SK-N-SH (cell line): Measurements from ENCODE around the gene BAD. TPM values are rescaled to one million over a fixed set of nuclear protein-coding genes. Genes with fewer than 3 reads are reported as not detected.

Source experiments
- CTCF ChIA-PET: fragments of 300-600, 350-600 bp; formaldehyde crosslinking; extraction: SDS; loops from one replicate; lab custom pipeline; 2021; lab: Yijun Ruan, JAX
- POLR2A ChIA-PET: fragments of 350-600 bp; sonication (Branson Sonifier 250); formaldehyde crosslinking; extraction: SDS; loops from one replicate; lab custom pipeline; 2020; ENCODE audit warnings: antibody characterized with exemption, inconsistent platforms; lab: Yijun Ruan, JAX
- DNase-seq: peaks from one replicate; pipeline ENCODE4 v3.0.0; 2012
- H2AFZ ChIP-seq: fragments of 200-600 bp; sonication (generic); 2 replicates; pipeline ENCODE4 v1.8.1; 2016; ENCODE audit warnings: antibody characterized with exemption, mild to moderate bottlenecking, low read depth
- H3F3A ChIP-seq: fragments of 200-600 bp; sonication (generic); replicated peaks from 2 replicates; pipeline ENCODE3; 2016; ENCODE audit warnings: antibody characterized with exemption, mild to moderate bottlenecking; ENCODE audit not compliant: insufficient read depth
- H3K27ac ChIP-seq, 2 experiments: fragments of 200-500 bp in 1 of 2; fragments of 200-600 bp in 1 of 2; sonication (Bioruptor generic) in 1 of 2; sonication (generic), shearing (Covaris generic) in 1 of 2; 2 replicates each; pipeline versions ENCODE4 v1.5.1 to v1.6.1; 2014 to 2016; ENCODE audit warnings: low read depth in 2 of 2, inconsistent platforms in 1 of 2, low read length in 1 of 2, mild to moderate bottlenecking in 1 of 2, mixed read lengths in 1 of 2
- H3K27me3 ChIP-seq: fragments of 200-600 bp; sonication (generic), shearing (Covaris generic); 2 replicates; pipeline ENCODE4 v1.6.1; 2016; ENCODE audit warnings: mixed run types; ENCODE audit not compliant: insufficient read depth
- H3K36me3 ChIP-seq, 2 experiments: fragments of 200-500 bp in 1 of 2; fragments of 200-600 bp in 1 of 2; sonication (Bioruptor generic) in 1 of 2; sonication (generic) in 1 of 2; replicated peaks in 1 of 2; 2 replicates each; pipeline versions ENCODE3 to v1.5.1; 2014 to 2016; ENCODE audit warnings: low read length in 1 of 2, mild to moderate bottlenecking in 1 of 2; ENCODE audit not compliant: insufficient read depth in 2 of 2, control insufficient read depth in 1 of 2
- H3K4me1 ChIP-seq, 2 experiments: fragments of 200-500 bp in 1 of 2; fragments of 200-600 bp in 1 of 2; sonication (Bioruptor generic) in 1 of 2; sonication (generic), shearing (Covaris generic) in 1 of 2; 2 replicates each; pipeline versions ENCODE4 v1.5.1 to v1.6.1; 2014 to 2016; ENCODE audit warnings: low read depth in 1 of 2, low read length in 1 of 2, mixed run types in 1 of 2; ENCODE audit not compliant: insufficient read depth in 2 of 2, control insufficient read depth in 1 of 2
- H3K4me2 ChIP-seq: fragments of 200-600 bp; sonication (generic), shearing (Covaris generic); 2 replicates; pipeline ENCODE4 v1.6.1; 2017; ENCODE audit warnings: mixed run types
- H3K4me3 ChIP-seq, 2 experiments: fragments of 200-500 bp in 1 of 2; fragments of 200-600 bp in 1 of 2; sonication (Bioruptor generic) in 1 of 2; sonication (generic), shearing (Covaris generic) in 1 of 2; 2 replicates each; pipeline versions ENCODE4 v1.5.1 to v1.8.1; 2014 to 2016; ENCODE audit warnings: low read depth in 2 of 2, inconsistent platforms in 1 of 2, low read length in 1 of 2, mild to moderate bottlenecking in 1 of 2, mixed read lengths in 1 of 2, moderate library complexity in 1 of 2
- H3K79me2 ChIP-seq: fragments of 200-600 bp; sonication (generic); 2 replicates; pipeline ENCODE4 v1.8.1; 2017; ENCODE audit warnings: mild to moderate bottlenecking; ENCODE audit not compliant: insufficient read depth
- H3K9ac ChIP-seq: fragments of 200-600 bp; sonication (generic); 2 replicates; pipeline ENCODE4 v1.6.1; 2017; ENCODE audit warnings: mixed run types
- H3K9me2 ChIP-seq: fragments of 200-600 bp; sonication (generic); 2 replicates; pipeline ENCODE4 v1.6.1; 2017; ENCODE audit warnings: mixed run types
- H3K9me3 ChIP-seq: fragments of 200-600 bp; sonication (generic); 2 replicates; pipeline ENCODE4 v1.6.1; 2017; ENCODE audit warnings: mixed run types, mild to moderate bottlenecking, moderate library complexity
- H4K20me1 ChIP-seq: fragments of 200-600 bp; sonication (generic); 2 replicates; pipeline ENCODE4 v1.6.1; 2017; ENCODE audit warnings: mild to moderate bottlenecking, mixed run types; ENCODE audit not compliant: insufficient read depth
- ELF1 ChIP-seq: IDR thresholded peaks from 2 replicates; pipeline ENCODE4 v1.4.0; 2012
- FOSL2 ChIP-seq: IDR thresholded peaks from 2 replicates; pipeline ENCODE4 v1.4.0; 2012; ENCODE audit warnings: low read depth, mild to moderate bottlenecking, moderate library complexity, borderline replicate concordance
- FOXJ3 ChIP-seq: sonication (generic); formaldehyde crosslinking; IDR thresholded peaks from 2 replicates; pipeline ENCODE4 v1.5.1; 2020; ENCODE audit warnings: mild to moderate bottlenecking, missing genetic modification reagents
- FOXM1 ChIP-seq: IDR thresholded peaks from 2 replicates; pipeline ENCODE4 v1.4.0; 2012; ENCODE audit warnings: low read depth, mild to moderate bottlenecking
- GABPA ChIP-seq: IDR thresholded peaks from 2 replicates; pipeline ENCODE4 v1.4.0; 2012; ENCODE audit warnings: low read depth, mild to moderate bottlenecking
- JUND ChIP-seq: IDR thresholded peaks from 2 replicates; pipeline ENCODE4 v1.4.0; 2012
- MEF2A ChIP-seq: IDR thresholded peaks from 2 replicates; pipeline ENCODE4 v1.4.0; 2012; ENCODE audit warnings: low read depth, borderline replicate concordance
- NRF1 ChIP-seq: IDR thresholded peaks from 2 replicates; pipeline ENCODE4 v1.6.1; 2012; ENCODE audit warnings: low read depth, mild to moderate bottlenecking, low read length
- POLR2AphosphoS5 ChIP-seq: IDR thresholded peaks from 2 replicates; pipeline ENCODE4 v1.6.1; 2012; ENCODE audit warnings: low read depth, low read length
- RAD21 ChIP-seq: IDR thresholded peaks from 2 replicates; pipeline ENCODE4 v1.6.1; 2012; ENCODE audit warnings: mild to moderate bottlenecking, low read length
- RCOR1 ChIP-seq: fragments of 150-350 bp; IDR thresholded peaks from 2 replicates; pipeline ENCODE4 v1.6.1; 2017; ENCODE audit warnings: antibody characterized with exemption, low read length
- SIN3A ChIP-seq: IDR thresholded peaks from 2 replicates; pipeline ENCODE4 v1.6.1; 2012; ENCODE audit warnings: low read depth, mild to moderate bottlenecking, low read length, moderate library complexity, borderline replicate concordance
- TAF1 ChIP-seq: IDR thresholded peaks from 2 replicates; pipeline ENCODE4 v1.6.1; 2012; ENCODE audit warnings: low read depth, mild to moderate bottlenecking, low read length, moderate library complexity, borderline replicate concordance
- TCF12 ChIP-seq: IDR thresholded peaks from 2 replicates; pipeline ENCODE4 v1.4.0; 2012
- TEAD4 ChIP-seq: IDR thresholded peaks from 2 replicates; pipeline ENCODE4 v1.4.0; 2012; ENCODE audit warnings: mild to moderate bottlenecking, borderline replicate concordance; ENCODE audit not compliant: insufficient read depth
- YY1 ChIP-seq: IDR thresholded peaks from 2 replicates; pipeline ENCODE4 v1.4.0; 2012; ENCODE audit warnings: low read depth, mild to moderate bottlenecking
- ZBTB33 ChIP-seq: IDR thresholded peaks from 2 replicates; pipeline ENCODE4 v1.4.0; 2012; ENCODE audit warnings: low read depth, borderline replicate concordance
- WGBS: methylation state at CpG from one replicate; pipeline ENCODE4 v1.1.6; 2017; ENCODE audit warnings: low lambda C conversion rate; 5-methylcytosine and 5-hydroxymethylcytosine counted together
- polyA plus RNA-seq, 3 experiments: library from polyadenylated mRNA; depleted of rRNA; stranded (reverse); fragments of >200 nt; gene quantifications; 2 replicates each; pipeline ENCODE4 v1.2.3, GENCODE V29; 2012
- TF ChIP-seq, protein P1 (sequence below): IDR thresholded peaks from 2 replicates; pipeline ENCODE4 v1.4.0; 2012; ENCODE audit warnings: low read depth
- TF ChIP-seq, protein P2 (sequence below): fragments of 150-350 bp; IDR thresholded peaks from 2 replicates; pipeline ENCODE4 v1.6.1; 2017; ENCODE audit warnings: antibody characterized with exemption, low read length, low read depth, borderline replicate concordance
- TF ChIP-seq, protein P3 (sequence below): fragments of 150-350 bp; IDR thresholded peaks from 2 replicates; pipeline ENCODE4 v1.6.1; 2016; ENCODE audit warnings: mild to moderate bottlenecking, low read depth, low read length

The BAD gene
- polyA plus RNA-seq, 1 of the 3 experiments (the other 2 are of a cell fraction): 80.9 TPM

- H3K4me3 ChIP-seq: no peak overlapping the region
- H3K9ac ChIP-seq: no peak overlapping the region
- H3K4me1 ChIP-seq: peaks cover 10 to 25% of the 10 kb centered on the region in 2 experiments; a peak in 2 of 4 replicates
- H3K27ac ChIP-seq: no peak overlapping the region
- H2AFZ ChIP-seq: no peak overlapping the region
- H3K79me2 ChIP-seq: peaks cover 30% of the 10 kb centered on the region
- CTCF ChIA-PET: interaction anchor here (1.3 to 1.6 kb wide), 3 partner anchors 10 to 13 kb away, joined by 4 to 15 read pairs (median 4); no protein-coding TSS in a partner anchor
- H3K4me2 ChIP-seq: no peak overlapping the region
- POLR2A ChIA-PET: no interaction called here
- H3K36me3 ChIP-seq: peaks cover 10 to 32% of the 10 kb centered on the region in 2 experiments
- H3K27me3 ChIP-seq: no peaks in the 10 kb centered on the region
- H3F3A ChIP-seq: peaks cover 3% of the 10 kb centered on the region
- H3K9me2 ChIP-seq: no peaks in the 10 kb centered on the region
- no peak for TF ChIP-seq FOSL2
- TF ChIP-seq POLR2AphosphoS5: no peak
- TF ChIP-seq, protein P1, sequence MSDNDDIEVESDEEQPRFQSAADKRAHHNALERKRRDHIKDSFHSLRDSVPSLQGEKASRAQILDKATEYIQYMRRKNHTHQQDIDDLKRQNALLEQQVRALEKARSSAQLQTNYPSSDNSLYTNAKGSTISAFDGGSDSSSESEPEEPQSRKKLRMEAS: no peak
- no peak for TF ChIP-seq NRF1
- no peak for TF ChIP-seq TCF12
- TF ChIP-seq, protein P2, sequence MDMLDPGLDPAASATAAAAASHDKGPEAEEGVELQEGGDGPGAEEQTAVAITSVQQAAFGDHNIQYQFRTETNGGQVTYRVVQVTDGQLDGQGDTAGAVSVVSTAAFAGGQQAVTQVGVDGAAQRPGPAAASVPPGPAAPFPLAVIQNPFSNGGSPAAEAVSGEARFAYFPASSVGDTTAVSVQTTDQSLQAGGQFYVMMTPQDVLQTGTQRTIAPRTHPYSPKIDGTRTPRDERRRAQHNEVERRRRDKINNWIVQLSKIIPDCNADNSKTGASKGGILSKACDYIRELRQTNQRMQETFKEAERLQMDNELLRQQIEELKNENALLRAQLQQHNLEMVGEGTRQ: no peak
- no peak for TF ChIP-seq MEF2A
- TF ChIP-seq TAF1: no peak
- no peak for TF ChIP-seq JUND
- TF ChIP-seq, protein P3, sequence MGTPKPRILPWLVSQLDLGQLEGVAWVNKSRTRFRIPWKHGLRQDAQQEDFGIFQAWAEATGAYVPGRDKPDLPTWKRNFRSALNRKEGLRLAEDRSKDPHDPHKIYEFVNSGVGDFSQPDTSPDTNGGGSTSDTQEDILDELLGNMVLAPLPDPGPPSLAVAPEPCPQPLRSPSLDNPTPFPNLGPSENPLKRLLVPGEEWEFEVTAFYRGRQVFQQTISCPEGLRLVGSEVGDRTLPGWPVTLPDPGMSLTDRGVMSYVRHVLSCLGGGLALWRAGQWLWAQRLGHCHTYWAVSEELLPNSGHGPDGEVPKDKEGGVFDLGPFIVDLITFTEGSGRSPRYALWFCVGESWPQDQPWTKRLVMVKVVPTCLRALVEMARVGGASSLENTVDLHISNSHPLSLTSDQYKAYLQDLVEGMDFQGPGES: no peak
- no peak for TF ChIP-seq RAD21
- TF ChIP-seq ZBTB33: no peak
- TF ChIP-seq TEAD4: no peak
- no peak for TF ChIP-seq GABPA
- no peak for TF ChIP-seq YY1
- peaks cover 14% of the 10 kb centered on the region for H4K20me1 ChIP-seq
- no peak for DNase-seq
- no peaks in the 10 kb centered on the region for H3K9me3 ChIP-seq
- WGBS: no CpG with 5 or more reads among the region's 7 CpGs
Observed at GRCh38 chr11:64254326-64254725, 30.1 kb downstream of the BAD start.

DNA sequence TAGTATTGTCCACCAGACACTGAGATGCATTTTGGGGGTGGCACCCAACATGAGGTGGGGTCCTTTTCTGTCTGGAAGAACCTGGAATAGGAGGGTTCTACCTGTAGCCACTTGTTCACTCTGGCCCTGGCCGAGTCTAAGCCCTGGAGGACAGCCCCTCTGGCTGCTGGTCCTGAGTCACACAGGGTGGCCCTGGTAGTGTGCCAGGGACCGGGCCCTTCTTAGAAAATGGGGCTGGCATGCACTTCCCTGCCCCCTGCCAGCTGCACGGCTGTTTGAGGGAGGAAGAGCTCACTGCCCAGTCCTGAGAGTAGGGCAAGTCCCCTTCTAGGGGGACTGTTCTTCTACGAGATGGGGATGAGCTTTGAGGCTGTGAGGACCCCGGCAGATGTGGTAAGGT lies 31.0 kb downstream of the BAD start:
- H3K9me3 ChIP-seq: no peaks in the 10 kb centered on the region
- ChIA-PET POLR2A (no interaction called here), CTCF (interaction anchor here (1.5 to 1.6 kb wide), 2 partner anchors 9 to 10 kb away, joined by 4 to 15 read pairs; no protein-coding TSS in a partner anchor)
- TF ChIP-seq POLR2AphosphoS5: no peak
- no peak for TF ChIP-seq JUND
- no peak for TF ChIP-seq NRF1
- no peak for TF ChIP-seq FOXJ3 (CRISPR knock-in tag)
- TF ChIP-seq TCF12: no peak
- no peak for TF ChIP-seq FOSL2
- TF ChIP-seq GABPA: no peak
- no peak for TF ChIP-seq SIN3A
- TF ChIP-seq, protein P1: no peak
- no peak for TF ChIP-seq FOXM1
- TF ChIP-seq ELF1: no peak
- no peak for TF ChIP-seq RCOR1
- H3K4me2 ChIP-seq: peak overlapping the region; percentile 96; the same call in 1 of the 2 replicates
- H3K36me3 ChIP-seq: peaks cover 10 to 26% of the 10 kb centered on the region in 2 experiments
- H3K9ac ChIP-seq: no peak overlapping the region
- H3K79me2 ChIP-seq: peaks cover 30% of the 10 kb centered on the region
- no peak overlapping the region for H3K4me3 ChIP-seq
- no peak overlapping the region for H3K27ac ChIP-seq
- peaks cover 14% of the 10 kb centered on the region for H4K20me1 ChIP-seq
- H3F3A ChIP-seq: peaks cover 3% of the 10 kb centered on the region
- no peak for DNase-seq
- peaks cover 10 to 25% of the 10 kb centered on the region in 2 experiments; a peak in 2 of 4 replicates for H3K4me1 ChIP-seq
- H3K9me2 ChIP-seq: no peaks in the 10 kb centered on the region
- no peaks in the 10 kb centered on the region for H3K27me3 ChIP-seq
- no peak overlapping the region for H2AFZ ChIP-seq
- 100% methylated on average over 1 of the region's 5 CpGs for WGBS
